Stomach (tissue), 9 donors: ENCODE results near the gene LARP1. TPM values are rescaled to one million over a fixed set of nuclear protein-coding genes. Genes with fewer than 3 reads are reported as not detected.

Source experiments
- DNase-seq, 2 donors: peaks; one replicate each; pipeline versions ENCODE4 v3.0.0 to v3.0.0-alpha.2; 2013 to 2019
- H3K27ac ChIP-seq, 5 donors: fragments of 200-600 bp in 4 of 5; sonication (generic) in 4 of 5; one replicate each; pipeline ENCODE4 v1.5.1; 2013 to 2019; ENCODE audit warnings: mild to moderate bottlenecking in 1 of 5, moderate library complexity in 1 of 5
- H3K27me3 ChIP-seq, 3 donors: fragments of 200-600 bp; sonication (generic); one replicate each; pipeline ENCODE4 v1.5.1; 2017 to 2019; ENCODE audit warnings: mixed run types in 1 of 3
- H3K36me3 ChIP-seq, 4 donors: fragments of 200-600 bp; sonication (generic); 1 replicate in 3 of 4; 2 replicates in 1 of 4; pipeline ENCODE4 v1.5.1; 2016 to 2019
- H3K4me1 ChIP-seq, 4 donors: fragments of 200-600 bp; sonication (generic); one replicate each; pipeline ENCODE4 v1.5.1; 2016 to 2019
- H3K4me3 ChIP-seq, 4 donors: fragments of 200-600 bp; sonication (generic) in 3 of 4; one replicate each; pipeline ENCODE4 v1.5.1; 2016 to 2019; ENCODE audit warnings: mild to moderate bottlenecking in 1 of 4
- H3K9me3 ChIP-seq, 4 donors: fragments of 200-600 bp; sonication (generic); one replicate each; pipeline ENCODE4 v1.5.1; 2016 to 2019
- EP300 ChIP-seq: sonication (generic); formaldehyde crosslinking; IDR thresholded peaks from one replicate; pipeline ENCODE4 v1.6.1; 2017; ENCODE audit warnings: antibody characterized with exemption
- POLR2A ChIP-seq, 4 donors: fragments of 450-650 bp; IDR thresholded peaks; one replicate each; pipeline ENCODE4 v1.6.1; 2016; ENCODE audit warnings: antibody characterized with exemption in 4 of 4, control low read depth in 2 of 4, mild to moderate bottlenecking in 1 of 4, moderate library complexity in 1 of 4
- POLR2AphosphoS5 ChIP-seq, 3 donors: sonication (generic); formaldehyde crosslinking; IDR thresholded peaks; one replicate each; pipeline ENCODE4 v1.6.1; 2016; ENCODE audit warnings: antibody characterized with exemption in 3 of 3
- WGBS, 5 donors: extraction: QIAGEN DNeasy Blood & Tissue Kit in 3 of 5; methylation state at CpG; one replicate each; pipeline versions ENCODE4 v1.1.5 to v1.1.7; 2013 to 2018; 5-methylcytosine and 5-hydroxymethylcytosine counted together
- intact Hi-C: fragments of 100-400 bp; cut with DNase I; formaldehyde crosslinking; loops from one replicate; pipeline ENCODE4 v1.15.1; 2023; ENCODE audit warnings: low total_unique reads
- polyA plus RNA-seq, 3 donors: library from polyadenylated mRNA; stranded (reverse); fragments of 200-250 nt; gene quantifications; one replicate each; pipeline ENCODE4 v1.2.3, GENCODE V29; 2013
- total RNA-seq, 5 donors: library from RNA; depleted of rRNA; stranded (reverse); fragments of >200 nt; gene quantifications; one replicate each; pipeline versions ENCODE4 v1.1.0 to v1.2.3, GENCODE V29; 2014 to 2016
- TF ChIP-seq, protein P1 (sequence below), 7 experiments: fragments of 450-650 bp in 4 of 7; fragments of 200-600 bp in 3 of 7; sonication (generic) in 3 of 7; IDR thresholded peaks; one replicate each; pipeline ENCODE4 v1.5.1; 2016 to 2019; ENCODE audit warnings: antibody characterized with exemption in 7 of 7, control low read depth in 2 of 7, mild to moderate bottlenecking in 1 of 7
- donor health status: healthy with polysubstance abuse.
- donor health status: Bipolar disorder and iron deficiency.
- donor health status: healthy.

The LARP1 gene
- total and polyA plus RNA-seq, 8 donors = 15.0 to 211 (median 83.7) TPM

DNA sequence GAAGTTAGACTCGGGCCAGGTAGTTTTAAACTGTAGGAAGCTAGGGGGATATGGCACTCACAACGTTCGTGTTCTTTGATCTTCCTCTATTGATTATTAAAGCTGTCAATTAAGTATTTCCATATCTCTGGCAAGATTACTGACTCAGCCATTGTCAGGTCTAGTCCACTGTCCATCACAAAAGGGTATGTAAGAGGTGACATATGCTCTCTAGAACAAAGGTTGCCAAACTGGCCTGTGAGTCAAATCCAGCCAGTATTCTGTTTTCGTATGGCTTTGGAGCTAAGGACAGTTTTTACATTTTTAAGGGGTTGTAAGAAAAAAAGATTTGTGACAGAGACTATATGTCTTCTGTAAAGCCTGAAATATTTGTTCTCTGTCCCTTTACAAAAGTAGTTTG lies 51.0 kb downstream of the LARP1 start:
- no peak for DNase-seq
- no peaks in the 10 kb centered on the region for H3K4me1 ChIP-seq
- H3K27ac ChIP-seq = no peak overlapping the region
- intact Hi-C loops = no loop called here
- 71 to 78% (median 73%) methylated on average over 4 of the region's 4 CpGs for WGBS, 5 donors
- peaks cover 84 to 100% (median 100%) of the 10 kb centered on the region in 4 donors for H3K36me3 ChIP-seq
- H3K9me3 ChIP-seq = no peaks in the 10 kb centered on the region
- no peaks in the 10 kb centered on the region for H3K27me3 ChIP-seq
- H3K4me3 ChIP-seq = no peak overlapping the region
- no peak for TF ChIP-seq POLR2AphosphoS5 (IDR thresholded peaks at IDR 0.05)
- no peak for TF ChIP-seq POLR2A (IDR thresholded peaks at IDR 0.05)
- TF ChIP-seq, protein P1, sequence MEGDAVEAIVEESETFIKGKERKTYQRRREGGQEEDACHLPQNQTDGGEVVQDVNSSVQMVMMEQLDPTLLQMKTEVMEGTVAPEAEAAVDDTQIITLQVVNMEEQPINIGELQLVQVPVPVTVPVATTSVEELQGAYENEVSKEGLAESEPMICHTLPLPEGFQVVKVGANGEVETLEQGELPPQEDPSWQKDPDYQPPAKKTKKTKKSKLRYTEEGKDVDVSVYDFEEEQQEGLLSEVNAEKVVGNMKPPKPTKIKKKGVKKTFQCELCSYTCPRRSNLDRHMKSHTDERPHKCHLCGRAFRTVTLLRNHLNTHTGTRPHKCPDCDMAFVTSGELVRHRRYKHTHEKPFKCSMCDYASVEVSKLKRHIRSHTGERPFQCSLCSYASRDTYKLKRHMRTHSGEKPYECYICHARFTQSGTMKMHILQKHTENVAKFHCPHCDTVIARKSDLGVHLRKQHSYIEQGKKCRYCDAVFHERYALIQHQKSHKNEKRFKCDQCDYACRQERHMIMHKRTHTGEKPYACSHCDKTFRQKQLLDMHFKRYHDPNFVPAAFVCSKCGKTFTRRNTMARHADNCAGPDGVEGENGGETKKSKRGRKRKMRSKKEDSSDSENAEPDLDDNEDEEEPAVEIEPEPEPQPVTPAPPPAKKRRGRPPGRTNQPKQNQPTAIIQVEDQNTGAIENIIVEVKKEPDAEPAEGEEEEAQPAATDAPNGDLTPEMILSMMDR (IDR thresholded peaks at IDR 0.05) = no peak
- no peak for TF ChIP-seq EP300

DNA sequence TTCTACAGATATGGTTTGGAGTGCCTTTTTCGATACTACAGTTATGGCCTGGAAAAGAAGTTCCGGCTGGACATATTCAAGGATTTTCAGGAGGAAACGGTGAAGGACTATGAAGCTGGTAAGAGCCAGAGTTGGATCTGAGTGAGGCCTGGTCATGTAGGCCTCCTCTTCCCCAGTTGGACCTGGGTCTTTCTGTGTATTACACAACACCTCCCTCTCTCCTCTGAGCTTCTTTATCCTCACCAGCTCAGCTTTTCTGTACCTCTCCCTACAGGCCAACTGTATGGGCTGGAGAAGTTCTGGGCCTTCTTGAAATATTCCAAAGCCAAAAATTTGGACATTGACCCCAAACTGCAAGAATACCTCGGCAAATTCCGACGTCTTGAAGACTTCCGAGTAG lies 56.1 kb downstream of the LARP1 start:
- Histone ChIP-seq H3K4me3 (no peak overlapping the region), H3K27ac (peak overlapping the region in 2 of 5 donors; percentile 9 to 17), H3K9me3 (no peaks in the 10 kb centered on the region), H3K36me3 (peaks cover 82 to 100% (median 99%) of the 10 kb centered on the region in 4 donors), H3K27me3 (no peaks in the 10 kb centered on the region), H3K4me1 (peaks cover 0 to 11% (median 0%) of the 10 kb centered on the region in 4 donors)
- TF ChIP-seq POLR2A (IDR thresholded peaks at IDR 0.05) = no peak
- no peak for TF ChIP-seq EP300
- no peak for TF ChIP-seq POLR2AphosphoS5 (IDR thresholded peaks at IDR 0.05)
- no peak for DNase-seq
- intact Hi-C loops = loop anchor here (5.0 kb wide), 1 partner anchor 159 kb away; no protein-coding TSS in a partner anchor
- 80 to 83% (median 82%) methylated on average over 7 of the region's 7 CpGs for whole genome bisulfite sequencing, 5 donors

DNA sequence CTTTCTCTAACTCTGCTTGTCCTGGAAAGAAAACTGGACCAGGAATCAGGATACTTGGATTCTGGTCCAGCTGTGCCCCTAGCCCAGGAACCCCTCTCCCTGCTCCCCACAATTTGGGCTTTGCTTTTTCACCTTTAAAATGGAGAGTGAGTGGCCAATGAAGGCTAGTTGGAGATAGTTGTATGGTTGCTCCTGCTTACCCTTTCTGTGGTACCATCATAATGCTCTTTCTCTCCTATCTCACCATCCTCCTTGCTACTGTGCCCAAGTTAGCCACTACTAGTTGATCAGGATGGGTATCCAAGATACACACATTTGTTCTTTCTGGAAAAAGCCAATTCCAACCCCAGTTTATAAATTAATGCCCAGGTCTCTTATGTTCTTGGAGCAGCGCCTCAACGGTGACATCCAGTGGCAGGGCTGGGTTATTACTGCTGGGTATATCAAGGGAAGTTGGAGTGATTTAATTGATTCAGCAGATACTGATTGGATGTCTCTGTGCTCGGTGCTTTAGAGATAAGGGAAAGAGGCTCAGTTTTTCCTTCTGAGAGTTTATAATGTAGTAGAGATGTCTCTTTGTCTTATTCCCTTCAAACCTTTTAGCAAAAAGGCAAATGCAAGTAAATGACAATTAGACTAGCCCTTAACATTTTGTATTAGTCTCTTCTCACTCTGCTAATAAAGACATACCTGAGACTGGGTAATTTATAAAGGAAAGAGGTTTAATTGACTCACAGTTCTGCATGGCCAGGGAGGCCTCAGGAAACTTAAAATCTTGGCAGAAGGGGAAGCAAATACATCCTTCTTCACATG lies 56.7 kb downstream of the LARP1 start:
- no peaks in the 10 kb centered on the region for H3K27me3 ChIP-seq
- intact Hi-C loops = loop anchor here (5.0 kb wide), 1 partner anchor 160 kb away; no protein-coding TSS in a partner anchor
- peak overlapping the region in 2 of 5 donors; percentile 9 to 17 for H3K27ac ChIP-seq
- H3K4me1 ChIP-seq = peaks cover 0 to 11% (median 0%) of the 10 kb centered on the region in 4 donors
- no peaks in the 10 kb centered on the region for H3K9me3 ChIP-seq
- peak; percentile 65 to 86 for DNase-seq
- TF ChIP-seq, protein P1 (IDR thresholded peaks at IDR 0.05) = peak in 5 of 7 experiments; percentile 84 to 91 (median 87)
- TF ChIP-seq EP300 (no peak), POLR2AphosphoS5 (IDR thresholded peaks at IDR 0.05) (no peak), POLR2A (IDR thresholded peaks at IDR 0.05) (no peak)
- no peak overlapping the region for H3K4me3 ChIP-seq
- WGBS, 5 donors = 27 to 39% (median 31%) methylated on average over 3 of the region's 3 CpGs
- H3K36me3 ChIP-seq = peaks cover 83 to 100% (median 99%) of the 10 kb centered on the region in 4 donors

DNA sequence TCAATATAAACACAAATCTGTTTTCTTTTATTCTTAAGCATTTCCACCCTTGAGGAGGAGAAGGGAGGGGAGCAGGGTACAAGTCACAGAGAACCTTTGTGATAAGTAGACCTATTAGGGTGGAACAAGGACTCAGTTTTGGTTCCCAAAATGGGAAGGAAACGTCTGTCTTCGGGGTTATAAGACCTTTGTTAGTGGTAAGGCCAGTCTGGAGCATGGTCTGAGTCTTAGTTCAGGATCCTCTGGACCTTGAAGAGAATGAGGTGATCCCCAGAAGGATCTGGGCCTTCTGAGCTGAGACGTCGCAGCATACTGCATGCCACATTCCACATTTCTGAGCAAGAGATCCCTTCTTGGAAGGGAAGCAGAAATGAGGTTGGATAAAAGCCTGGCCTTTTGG lies 58.0 kb downstream of the LARP1 start:
- Histone ChIP-seq H3K9me3 (no peaks in the 10 kb centered on the region), H3K36me3 (peaks cover 80 to 100% (median 99%) of the 10 kb centered on the region in 4 donors), H3K27me3 (no peaks in the 10 kb centered on the region), H3K27ac (peak overlapping the region in 1 of 5 donors; percentile 11), H3K4me1 (peaks cover 0 to 11% (median 0%) of the 10 kb centered on the region in 4 donors), H3K4me3 (no peak overlapping the region)
- DNase-seq = no peak
- intact Hi-C loops = loop anchor here (5.0 kb wide), 1 partner anchor 161 kb away; no protein-coding TSS in a partner anchor
- TF ChIP-seq POLR2AphosphoS5 (IDR thresholded peaks at IDR 0.05) = no peak
- no peak for TF ChIP-seq POLR2A (IDR thresholded peaks at IDR 0.05)
- TF ChIP-seq EP300 = no peak
- TF ChIP-seq, protein P1 (IDR thresholded peaks at IDR 0.05) = no peak
- WGBS, 5 donors = 75 to 92% (median 80%) methylated on average over 4 of the region's 4 CpGs
